ELR (cell line): Measurements from ENCODE around the gene MZT2B.
"Not testable (repeated sequence)": the region's sequence is repeated elsewhere in the genome, so short reads cannot be mapped to it uniquely, and the experiment has no call there.

Source experiments
- DNase-seq: peaks from one replicate; pipeline ENCODE4 v3.0.0-alpha.2; 2015; ENCODE audit warnings: low read depth

Gene MZT2B

DNA sequence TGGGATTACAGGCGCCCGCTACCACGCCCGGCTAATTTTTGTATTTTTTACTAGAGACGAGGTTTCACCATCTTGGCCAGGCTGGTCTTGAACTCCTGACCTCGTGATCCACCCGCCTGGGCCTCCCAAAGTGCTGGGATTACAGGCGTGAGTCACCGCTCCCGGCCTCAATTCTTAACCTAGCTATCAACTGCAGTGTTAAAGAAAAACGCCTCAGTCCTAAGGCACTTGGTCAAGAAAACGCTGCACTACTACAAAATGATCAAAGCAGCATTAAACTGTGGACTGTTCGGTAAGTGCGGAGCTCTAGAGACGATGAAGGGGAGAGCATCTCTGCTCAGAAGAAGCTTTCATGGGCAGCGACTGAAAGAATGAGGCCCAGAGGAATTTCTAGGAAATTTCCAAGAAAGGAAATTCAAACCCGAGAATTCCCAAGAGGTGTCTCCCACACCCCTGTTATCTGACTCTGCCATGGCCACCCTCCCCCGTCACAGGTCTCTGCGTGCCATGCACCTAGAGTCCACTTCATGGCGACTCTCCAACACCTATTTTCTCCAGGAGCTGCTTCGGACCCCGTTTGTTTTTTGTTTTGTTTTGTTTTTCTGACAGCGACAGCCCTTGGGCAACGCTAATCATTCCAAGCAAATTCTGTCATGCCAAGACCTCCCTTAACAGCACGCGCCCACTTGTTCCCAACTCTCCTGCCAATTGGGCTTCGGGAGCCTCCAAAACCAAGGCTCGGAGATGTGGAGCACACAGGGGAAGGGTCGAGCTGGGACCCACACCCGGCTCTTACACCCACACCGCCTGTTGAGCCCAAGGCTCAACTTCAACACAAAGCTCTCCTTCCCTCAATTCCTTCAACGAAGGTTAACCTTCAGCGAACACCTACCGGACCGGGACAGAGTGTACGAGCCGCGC lies 1.4 kb upstream of the MZT2B start:
- peak; percentile 46 for DNase-seq

DNA sequence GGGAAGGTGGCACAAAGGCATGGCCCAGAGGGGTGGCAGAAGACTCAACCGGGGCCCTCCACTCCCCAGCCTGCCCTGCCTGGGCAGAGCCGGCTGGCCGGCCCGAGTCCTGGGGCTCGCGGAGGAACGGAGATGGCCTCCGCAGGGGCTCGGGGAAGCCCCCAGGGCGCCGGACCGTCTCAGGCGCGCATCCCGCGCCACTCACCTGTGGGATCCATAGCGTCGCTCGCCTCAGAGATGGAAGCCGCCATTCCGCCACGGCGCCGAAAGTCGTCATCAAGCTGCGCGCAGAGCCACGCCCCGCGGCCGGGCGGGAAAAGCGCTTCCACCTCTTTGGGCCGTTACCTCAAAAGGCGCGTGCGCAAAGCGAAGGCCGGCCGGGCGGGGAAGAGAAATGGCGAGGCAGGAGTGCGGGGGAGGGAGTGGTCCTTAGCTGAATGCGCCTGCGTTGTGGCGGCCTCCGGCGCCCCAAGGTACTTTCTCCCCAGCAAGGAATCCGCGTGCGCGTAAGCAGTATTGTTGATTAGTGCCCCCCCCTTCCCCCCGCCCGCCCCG lies 660 bp upstream of the MZT2B start, which contains the start of gene SMPD4:
Gene SMPD4, minus strand, starts transcription at position 278 of the 555 bp plus-strand sequence. CDS start 5,010 bp downstream, outside the sequence.
- peak; percentile 96 for DNase-seq

DNA sequence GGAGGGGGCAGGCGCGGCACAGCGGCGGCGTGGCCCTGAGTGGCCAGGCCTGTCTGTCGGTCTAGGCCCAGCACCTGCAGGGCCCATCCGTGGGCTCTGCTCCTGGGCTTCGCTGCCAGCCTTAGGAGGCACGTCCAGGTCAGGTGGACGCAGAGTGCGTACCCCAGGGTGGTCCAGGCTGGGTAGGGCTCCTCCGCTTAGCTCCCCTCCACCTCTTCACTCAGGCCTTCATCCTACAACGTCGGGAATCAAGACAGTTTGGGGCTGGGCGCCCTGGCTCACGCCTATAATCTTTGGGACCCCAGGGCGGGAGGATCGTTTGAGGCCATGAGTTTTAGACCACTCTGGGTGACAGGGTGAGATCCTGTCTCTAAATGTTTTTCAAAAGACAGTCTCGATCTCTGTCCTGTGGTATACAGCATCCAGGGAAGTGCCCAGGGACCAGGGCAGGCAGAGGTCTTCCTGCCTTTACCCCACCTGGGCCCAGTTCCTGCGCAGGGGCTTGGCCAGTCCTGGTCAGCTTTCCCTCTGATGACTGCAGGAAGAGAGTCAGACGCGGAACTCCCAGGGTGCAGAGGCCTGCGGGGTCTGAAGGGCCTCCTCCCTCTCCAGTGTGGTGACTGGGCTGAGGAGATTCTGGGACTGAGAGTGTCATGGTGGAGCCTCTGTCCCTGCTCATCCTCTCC lies 907 bp downstream of the MZT2B start:
- DNase-seq: peak; percentile 57

DNA sequence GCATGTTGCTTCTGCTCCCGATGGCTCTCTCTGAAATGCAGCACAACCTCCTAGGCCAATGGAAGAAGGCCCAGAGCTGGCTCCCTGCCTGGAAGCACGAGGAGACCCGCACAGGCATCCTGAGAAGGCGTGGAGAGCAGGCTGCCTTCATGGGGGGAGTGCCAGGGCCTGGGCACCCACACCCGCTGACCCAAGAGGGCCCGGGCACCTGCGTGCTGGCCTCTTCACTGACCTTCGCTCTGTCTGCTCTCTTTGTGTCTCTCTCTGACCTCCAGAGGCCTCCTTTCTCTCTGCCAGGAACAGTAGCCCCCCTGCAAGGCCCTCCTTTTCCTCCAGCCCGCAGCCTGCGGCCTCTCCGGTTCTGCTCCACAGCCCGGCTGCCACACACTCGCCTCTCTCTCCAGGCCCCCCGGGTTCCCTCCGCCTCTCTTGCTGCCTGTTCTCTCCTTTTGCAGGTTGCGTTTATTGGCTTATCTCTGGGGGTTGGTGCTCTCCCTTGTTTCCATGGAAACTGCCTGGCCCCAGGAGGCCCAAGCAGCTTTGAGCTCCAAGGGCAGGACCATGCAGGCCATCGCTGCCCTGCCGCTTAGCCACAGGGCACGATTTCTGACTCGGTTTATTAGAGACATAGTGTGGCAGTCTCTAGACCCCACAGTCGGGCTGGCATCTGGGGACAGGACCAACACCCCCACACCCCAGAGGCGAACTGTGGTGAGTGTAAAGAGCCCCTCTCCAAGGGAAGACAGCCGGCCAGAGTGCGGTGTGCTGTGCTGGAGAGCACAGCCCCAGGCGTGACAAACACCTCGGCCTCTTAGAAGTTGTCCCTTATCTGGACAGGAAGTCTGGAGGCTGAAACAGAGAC lies 1.7 kb downstream of the MZT2B start:
- no peak for DNase-seq

DNA sequence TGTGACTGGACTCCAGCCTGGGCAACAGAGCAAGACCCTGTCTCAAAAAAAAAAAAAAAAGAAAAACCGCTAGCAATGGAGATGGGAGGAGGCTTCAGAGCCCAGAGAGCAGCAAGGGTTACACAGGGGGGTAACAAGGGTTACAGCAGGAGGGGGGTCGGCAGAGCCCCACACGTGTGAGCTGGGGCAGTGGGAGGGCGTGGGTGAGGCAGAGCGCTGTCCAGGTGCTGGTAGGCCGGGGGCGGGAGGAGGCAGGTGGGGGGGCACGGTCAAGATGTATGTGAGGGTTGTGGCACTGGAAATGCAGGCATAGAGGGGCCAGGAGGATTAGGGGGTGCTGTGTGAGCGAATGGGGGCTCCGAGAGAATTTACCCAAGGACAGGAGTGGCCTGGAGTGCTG lies 3.4 kb downstream of the MZT2B start:
- DNase-seq: no peak

DNA sequence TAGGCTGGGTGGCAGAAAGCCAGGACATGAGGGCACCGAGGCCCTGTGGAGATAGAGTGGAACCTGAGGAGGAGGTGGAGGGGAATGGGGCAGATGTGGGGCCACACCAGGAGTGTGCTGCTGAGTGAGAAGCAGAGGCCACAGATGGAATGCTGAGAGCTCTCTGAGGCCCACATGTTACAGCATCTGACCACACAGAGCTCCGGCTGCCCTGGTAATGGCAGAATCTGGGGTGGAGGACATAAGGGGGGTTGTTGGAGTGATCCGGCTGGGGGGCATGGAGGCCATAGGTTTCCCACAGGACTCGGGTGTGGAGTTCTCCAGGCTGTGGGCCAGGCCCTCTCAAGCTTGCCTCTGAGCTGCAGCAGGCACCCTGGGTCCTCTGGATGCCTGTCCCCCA lies 3.8 kb downstream of the MZT2B start:
- DNase-seq: no peak

DNA sequence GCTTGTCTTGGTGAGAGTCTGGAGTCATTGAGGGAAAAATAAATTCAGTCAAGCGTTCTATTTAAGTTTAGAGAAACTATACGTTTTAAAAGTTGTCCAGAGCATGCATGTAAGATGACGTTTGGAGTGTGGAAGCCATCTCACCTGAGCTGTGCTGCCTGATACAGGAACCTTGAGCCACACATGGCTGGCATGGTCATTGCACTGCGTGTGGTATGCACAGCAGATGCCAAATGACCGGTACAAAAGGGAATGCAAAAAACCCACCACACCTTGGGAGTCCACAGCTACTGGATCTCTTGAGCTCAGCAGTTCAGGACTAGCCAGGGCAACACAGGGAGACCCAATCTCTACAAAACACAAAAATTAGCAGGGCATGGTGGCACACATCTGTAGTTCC lies 4.3 kb downstream of the MZT2B start:
- DNase-seq: no peak

DNA sequence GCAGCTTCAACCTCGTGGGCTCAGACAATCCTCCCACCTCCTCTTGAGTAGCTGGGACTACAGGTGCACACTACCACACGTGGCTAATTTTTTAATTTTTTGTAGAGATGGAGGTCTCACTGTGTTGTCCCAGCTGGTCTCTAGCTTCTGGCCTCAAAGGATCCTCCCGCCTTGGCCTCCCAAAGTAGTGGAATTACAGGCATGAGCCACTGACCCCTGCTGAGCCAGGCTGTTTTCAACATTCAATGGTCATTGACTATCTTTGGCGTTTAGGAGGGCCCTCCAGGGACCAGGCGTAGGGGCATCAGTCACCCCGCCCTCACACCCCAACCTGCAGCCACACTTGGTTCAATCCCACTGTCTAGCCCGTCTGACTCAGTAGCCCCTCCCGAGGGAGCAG lies 5.2 kb downstream of the MZT2B start:
- DNase-seq: no peak

DNA sequence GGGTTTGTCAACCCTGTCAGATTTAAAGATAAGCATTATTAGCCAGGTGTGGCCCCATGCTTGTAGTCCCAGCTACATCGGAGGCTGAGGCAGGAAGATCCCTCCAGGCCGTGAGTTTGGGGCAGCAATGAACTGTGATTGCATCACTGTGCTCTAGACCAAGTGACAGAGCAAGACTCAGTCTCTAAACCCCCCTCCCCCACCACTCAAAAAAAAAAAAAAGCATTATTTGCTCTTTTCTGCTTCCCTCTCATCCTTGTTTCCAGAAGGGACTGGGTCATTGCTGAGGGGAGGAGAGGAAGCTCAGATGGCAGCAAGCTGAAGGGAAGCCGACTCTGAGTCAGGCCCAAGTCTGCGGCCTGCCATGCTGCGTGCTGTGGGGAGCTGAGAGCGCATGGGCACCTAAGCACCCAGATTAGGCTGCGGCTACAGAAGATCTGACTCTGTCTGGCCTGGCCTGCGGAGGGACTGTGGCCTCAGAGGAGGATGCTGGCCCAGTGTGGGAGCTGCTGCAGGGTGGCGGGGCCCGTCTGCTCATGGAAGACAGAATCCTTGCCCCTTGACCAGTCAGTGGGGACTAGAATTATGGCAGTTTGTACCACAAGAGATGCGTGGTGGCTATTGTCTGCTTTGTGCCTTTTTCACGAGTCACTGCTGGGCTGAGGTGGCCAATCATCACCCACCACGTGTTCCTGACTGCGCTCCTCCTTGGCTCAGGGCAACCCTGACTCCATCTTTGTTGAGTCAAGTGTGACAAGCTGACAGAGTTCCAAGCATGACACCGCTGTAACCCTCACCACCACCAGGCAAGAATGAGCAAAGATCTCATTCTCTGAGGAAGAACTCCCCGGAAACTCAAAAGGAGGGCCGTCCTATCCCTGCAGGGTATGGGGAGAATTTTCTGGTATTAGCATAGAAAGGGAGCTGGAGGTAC lies 6.1 kb downstream of the MZT2B start:
- DNase-seq: not testable (repeated sequence)

DNA sequence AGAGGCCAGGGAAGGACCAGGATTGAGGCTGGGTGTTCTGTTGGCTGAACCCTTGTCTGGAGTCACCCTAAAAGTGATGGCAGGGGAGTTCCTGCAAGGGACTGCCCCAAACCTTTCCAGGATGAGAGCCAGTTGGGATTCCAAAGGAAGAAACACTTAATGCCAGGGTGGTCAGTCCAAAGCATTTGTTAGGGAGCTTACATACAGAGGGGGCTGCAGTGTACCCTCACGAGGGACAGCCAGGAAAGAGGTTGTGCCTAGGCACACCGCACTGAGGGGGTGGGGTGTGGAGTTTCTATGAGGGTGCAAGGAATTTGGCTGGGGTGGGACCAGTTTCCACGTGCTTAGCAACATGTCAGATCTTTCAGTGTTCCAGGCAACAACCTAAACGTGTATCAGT lies 6.9 kb downstream of the MZT2B start:
- DNase-seq: not testable (repeated sequence)

DNA sequence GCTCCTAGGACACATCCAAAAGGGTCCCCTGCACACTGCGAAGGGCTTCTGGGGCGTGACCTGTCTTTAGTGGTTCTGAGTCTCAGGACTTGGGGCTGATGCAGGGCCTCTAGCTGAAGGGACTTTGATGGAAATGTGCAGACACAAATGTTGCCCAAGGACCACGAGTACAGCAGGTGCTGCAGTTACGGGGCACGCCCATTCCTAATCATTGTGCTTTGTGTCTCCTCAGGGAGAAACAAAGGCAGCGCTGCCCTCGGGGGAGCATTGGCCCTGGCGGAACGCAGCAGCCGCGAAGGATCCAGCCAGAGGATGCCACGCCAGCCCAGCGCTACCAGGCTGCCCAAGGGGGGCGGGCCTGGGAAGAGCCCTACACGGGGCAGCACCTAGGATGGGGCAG lies 8.2 kb downstream of the MZT2B start:
- DNase-seq: no peak

DNA sequence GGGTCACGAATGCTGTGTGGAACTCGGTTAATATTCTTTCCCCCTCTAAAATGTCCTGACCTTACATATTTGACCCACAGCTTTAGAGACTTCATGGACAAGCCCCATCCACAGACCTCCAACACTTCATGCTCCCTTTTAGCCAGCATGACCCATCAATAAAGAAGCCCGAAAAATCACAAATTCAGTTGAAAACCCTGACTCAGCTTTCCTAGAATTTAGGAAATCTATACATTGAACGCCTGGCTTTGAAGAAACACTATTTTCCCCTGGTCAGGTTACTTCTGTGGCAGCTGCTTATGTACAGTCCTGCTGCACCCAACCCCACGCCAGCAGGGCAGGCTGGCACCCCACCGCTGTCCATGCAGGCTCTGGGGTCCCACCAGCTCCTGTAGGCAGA lies 9.3 kb downstream of the MZT2B start:
- DNase-seq: not testable (repeated sequence)

DNA sequence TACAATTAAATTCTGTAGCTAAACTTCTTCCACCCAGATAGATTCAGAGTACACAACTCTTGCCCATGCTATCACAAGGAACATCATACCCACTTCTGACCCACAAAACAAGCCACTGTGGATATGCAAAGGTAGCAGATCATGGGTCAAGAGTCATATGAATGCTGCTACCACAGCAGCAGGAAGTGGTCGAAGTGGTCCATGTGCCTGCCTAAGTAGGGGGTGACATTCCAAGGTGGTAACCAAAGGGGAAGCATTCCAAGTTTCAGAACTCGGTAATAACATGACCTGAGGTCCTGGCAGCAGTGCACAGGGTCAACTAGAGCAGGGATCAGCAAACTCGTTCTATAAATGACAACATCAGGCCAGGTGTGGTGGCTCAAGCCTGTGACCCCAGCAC lies 10.4 kb downstream of the MZT2B start:
- not testable (repeated sequence) for DNase-seq

DNA sequence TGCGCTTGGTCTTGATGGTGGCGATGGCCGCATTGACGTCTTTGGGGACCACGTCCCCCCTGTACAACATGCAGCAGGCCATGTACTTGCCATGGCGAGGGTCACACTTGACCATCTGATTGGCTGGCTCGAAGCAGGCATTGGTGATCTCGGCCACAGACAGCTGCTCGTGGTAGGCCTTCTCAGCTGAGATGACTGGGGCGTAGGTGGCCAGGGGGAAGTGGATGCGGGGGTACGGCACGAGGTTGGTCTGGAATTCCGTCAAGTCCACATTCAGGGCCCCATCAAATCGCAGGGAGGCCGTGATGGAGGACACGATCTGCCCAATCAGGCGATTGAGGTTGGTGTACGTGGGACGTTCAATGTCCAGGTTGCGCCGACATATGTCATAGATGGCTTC lies 11.8 kb downstream of the MZT2B start:
- DNase-seq: not testable (repeated sequence)

DNA sequence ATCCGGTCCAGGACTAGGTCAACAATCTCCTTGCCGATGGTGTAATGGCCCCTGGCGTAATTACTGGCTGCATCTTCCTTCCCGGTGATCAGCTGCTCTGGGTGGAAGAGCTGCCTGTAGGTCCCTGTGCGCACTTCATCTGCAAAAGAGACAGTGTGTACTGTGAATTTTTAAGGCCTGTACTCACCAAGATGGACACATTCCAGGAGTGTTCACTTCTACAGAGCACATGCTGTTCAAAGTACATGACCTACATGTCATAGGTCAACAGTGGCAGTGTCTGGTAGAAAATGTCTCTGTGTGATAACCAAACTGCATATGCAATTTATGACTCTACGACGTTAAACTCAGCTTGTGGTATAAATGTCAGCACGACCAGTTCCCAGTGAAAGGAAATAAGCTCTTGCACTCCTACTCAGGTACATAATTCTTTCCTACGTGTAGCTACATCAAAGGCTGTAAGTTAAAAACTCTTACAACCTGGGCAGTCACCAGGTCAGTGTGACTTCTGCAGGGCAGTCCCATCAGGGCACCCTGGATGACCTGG lies 13.1 kb downstream of the MZT2B start:
- DNase-seq: not testable (repeated sequence)

DNA sequence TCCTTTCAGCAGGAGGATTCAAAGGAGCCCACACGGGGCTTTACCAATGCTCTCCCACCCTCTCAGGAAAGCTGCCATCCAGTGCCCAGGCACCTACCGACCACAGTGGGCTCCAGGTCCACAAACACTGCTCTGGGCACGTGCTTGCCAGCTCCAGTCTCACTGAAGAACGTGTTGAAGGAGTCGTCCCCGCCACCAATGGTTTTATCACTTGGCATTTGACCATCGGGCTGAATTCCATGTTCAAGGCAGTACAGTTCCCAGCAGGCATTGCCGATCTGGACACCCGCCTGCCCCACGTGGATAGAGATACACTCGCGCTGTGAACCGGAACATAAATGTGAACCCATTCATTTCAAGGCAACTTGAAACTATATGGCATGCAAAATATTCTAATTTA lies 14.0 kb downstream of the MZT2B start:
- not testable (repeated sequence) for DNase-seq

DNA sequence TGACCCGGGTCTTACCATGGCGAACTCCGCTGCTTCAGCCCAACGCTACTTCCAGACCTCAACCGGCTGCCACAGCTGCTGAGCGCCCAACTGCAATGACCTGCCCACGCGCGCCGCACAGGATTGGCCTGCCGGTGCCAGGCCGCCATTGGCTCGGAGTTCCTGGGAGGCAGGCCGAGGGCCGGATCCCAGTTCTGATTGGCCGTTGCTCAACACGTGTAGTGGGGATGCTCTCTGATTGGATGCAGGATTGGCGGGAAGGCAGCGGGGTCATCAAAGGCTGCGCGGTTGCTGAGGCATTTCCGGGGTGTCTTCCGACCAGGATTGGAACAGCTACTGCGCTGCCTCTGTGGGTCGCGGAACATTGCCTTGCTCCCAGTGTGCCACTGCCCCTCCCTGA lies 16.3 kb downstream of the MZT2B start, which contains the start of gene TUBA3E:
Gene TUBA3E, minus strand, starts transcription at position 97 of the 400 bp plus-strand sequence. Its CDS starts 79 bp downstream, at position 18.
- DNase-seq: no peak

DNA sequence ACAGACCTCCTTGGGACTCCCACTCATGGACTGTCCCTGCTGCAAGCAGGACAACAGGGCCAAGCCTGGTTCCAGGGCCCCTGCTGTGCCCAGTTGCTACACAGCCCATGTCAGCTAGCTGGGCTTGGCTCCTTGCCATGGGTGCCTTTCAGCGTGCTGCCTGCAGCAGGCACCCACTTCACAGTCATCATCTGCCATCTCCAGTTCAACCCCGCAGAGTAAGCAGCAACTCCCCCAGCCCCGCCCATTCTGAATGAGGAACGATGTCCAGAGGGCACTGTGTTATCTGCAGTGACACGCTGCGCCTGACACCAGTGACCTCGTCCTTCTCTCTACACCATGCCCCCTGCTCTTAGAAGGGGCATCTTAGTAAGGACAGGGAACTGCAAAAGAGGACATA lies 20.5 kb downstream of the MZT2B start:
- not testable (repeated sequence) for DNase-seq

DNA sequence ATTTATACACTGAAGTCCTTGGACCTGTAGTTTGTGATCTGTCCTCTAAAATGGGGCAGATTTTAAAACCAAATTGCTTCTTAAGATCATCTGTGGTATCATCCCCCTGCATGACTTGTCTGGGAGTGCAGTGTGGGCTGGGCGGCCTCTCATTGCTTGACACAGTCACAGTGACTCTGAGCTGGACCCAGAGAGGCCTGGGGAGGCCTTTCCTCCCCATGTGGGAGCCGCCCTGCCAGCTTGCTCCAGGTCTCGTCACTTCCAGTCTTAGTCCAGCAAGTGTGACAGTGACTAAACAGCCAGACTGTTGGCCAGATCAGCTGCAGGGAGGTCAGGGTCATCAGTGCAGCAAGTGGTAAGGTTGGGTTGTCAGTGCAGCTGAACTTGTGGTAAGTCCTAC lies 21.1 kb downstream of the MZT2B start:
- not testable (repeated sequence) for DNase-seq

DNA sequence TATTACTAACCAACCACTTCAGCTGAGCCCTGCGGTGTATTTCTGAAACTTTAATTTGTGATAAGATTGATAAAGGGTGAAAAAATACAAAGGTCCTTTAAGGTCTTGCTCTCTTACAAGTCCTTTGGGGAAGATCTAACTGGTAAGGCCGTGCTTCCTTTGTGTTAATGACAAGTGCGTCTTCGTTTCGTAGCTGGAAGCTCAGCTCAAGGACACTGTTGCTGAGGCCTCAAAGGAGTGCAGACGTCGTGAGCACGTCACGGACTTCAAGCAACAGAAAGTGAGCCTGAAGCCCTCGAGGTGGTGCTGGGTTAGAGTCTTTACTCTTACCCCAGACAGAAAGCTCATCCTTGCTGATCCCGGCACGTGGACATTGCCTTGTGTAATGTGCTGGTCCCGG lies 25.0 kb downstream of the MZT2B start:
- DNase-seq: not testable (repeated sequence)
